HEK293 (cell line): ENCODE measurements around the gene EXD3.

Experiments used
- CTCF ChIA-PET: fragments of 350-600 bp; formaldehyde crosslinking; extraction: SDS; loops from one replicate; lab custom pipeline; 2021; ENCODE audit warnings: antibody characterized with exemption; lab: Yijun Ruan, JAX
- POLR2A ChIA-PET: fragments of 300-600 bp; formaldehyde crosslinking; extraction: SDS; loops from one replicate; lab custom pipeline; 2020; ENCODE audit warnings: antibody characterized with exemption, inconsistent platforms; lab: Yijun Ruan, JAX
- H3K27ac ChIP-seq: fragments of 200-500 bp; sonication (Bioruptor generic); 2 replicates; pipeline ENCODE4 v1.5.1; 2014; ENCODE audit warnings: low read depth, low read length, control low read depth, inconsistent platforms; ENCODE audit errors: extremely low read depth
- H3K36me3 ChIP-seq, 2 experiments: fragments of 200-500 bp in 1 of 2; sonication (Bioruptor generic) in 1 of 2; 1 replicate in 1 of 2; 2 replicates in 1 of 2; pipeline ENCODE4 v1.5.1; 2014 to 2017; ENCODE audit warnings: inconsistent platforms in 2 of 2, low read length in 2 of 2; ENCODE audit not compliant: control insufficient read depth in 2 of 2, insufficient read depth in 1 of 2
- H3K4me1 ChIP-seq: fragments of 200-500 bp; sonication (Bioruptor generic); 2 replicates; pipeline ENCODE4 v1.5.1; 2014; ENCODE audit warnings: mild to moderate bottlenecking, low read length, inconsistent platforms; ENCODE audit not compliant: control insufficient read depth, insufficient read depth
- H3K4me3 ChIP-seq: 2 replicates; pipeline ENCODE4 v1.5.1; 2011; ENCODE audit warnings: low read depth, mild to moderate bottlenecking, control low read depth, low read length, moderate library complexity
- H3K9me3 ChIP-seq: fragments of 200-500 bp; sonication (Bioruptor generic); 2 replicates; pipeline ENCODE4 v1.5.1; 2014; ENCODE audit warnings: low read depth, low read length, inconsistent platforms; ENCODE audit not compliant: control insufficient read depth, insufficient read depth
- BCL11B ChIP-seq: fragments of 450-650 bp; formaldehyde crosslinking; IDR thresholded peaks from 2 replicates; pipeline ENCODE4 v1.5.1; 2016; ENCODE audit warnings: low read depth, missing biosample characterization, missing genetic modification characterization
- EGR2 ChIP-seq: fragments of 450-650 bp; formaldehyde crosslinking; IDR thresholded peaks from 2 replicates; pipeline ENCODE4 v1.5.1; 2016; ENCODE audit warnings: low read depth, missing biosample characterization, missing genetic modification characterization
- GLIS1 ChIP-seq: fragments of 450-650 bp; formaldehyde crosslinking; IDR thresholded peaks from 2 replicates; pipeline ENCODE4 v1.5.1; 2016; ENCODE audit warnings: missing biosample characterization, missing genetic modification characterization
- GLIS2 ChIP-seq: fragments of 450-650 bp; formaldehyde crosslinking; IDR thresholded peaks from 2 replicates; pipeline ENCODE4 v1.5.1; 2016; ENCODE audit warnings: missing biosample characterization, missing genetic modification characterization
- KLF8 ChIP-seq: fragments of 450-650 bp; formaldehyde crosslinking; IDR thresholded peaks from 2 replicates; pipeline ENCODE4 v1.5.1; 2016; ENCODE audit warnings: missing biosample characterization, missing genetic modification characterization
- REPIN1 ChIP-seq: fragments of 450-650 bp; formaldehyde crosslinking; IDR thresholded peaks from 2 replicates; pipeline ENCODE4 v1.5.1; 2017; ENCODE audit warnings: missing biosample characterization, missing genetic modification characterization, low read depth
- SP2 ChIP-seq: fragments of 450-650 bp; formaldehyde crosslinking; IDR thresholded peaks from 2 replicates; pipeline ENCODE4 v1.5.1; 2016; ENCODE audit warnings: missing biosample characterization, missing genetic modification characterization
- TCF7L2 ChIP-seq: IDR thresholded peaks from 2 replicates; pipeline ENCODE4 v1.6.1; 2011; ENCODE audit warnings: low read depth, mild to moderate bottlenecking, inconsistent platforms, low read length, moderate library complexity, borderline replicate concordance
- ZFHX2 ChIP-seq: fragments of 450-650 bp; formaldehyde crosslinking; conservative IDR thresholded peaks from 2 replicates; pipeline ENCODE4 v1.5.1; 2016; ENCODE audit warnings: missing biosample characterization, missing genetic modification characterization
- ZNF10 ChIP-seq: fragments of 450-650 bp; formaldehyde crosslinking; IDR thresholded peaks from 2 replicates; pipeline ENCODE4 v1.5.1; 2017; ENCODE audit warnings: missing biosample characterization, missing genetic modification characterization
- ZNF2 ChIP-seq: fragments of 450-650 bp; formaldehyde crosslinking; IDR thresholded peaks from 2 replicates; pipeline ENCODE4 v1.5.1; 2016; ENCODE audit warnings: missing biosample characterization, missing genetic modification characterization
- ZNF211 ChIP-seq: fragments of 450-650 bp; formaldehyde crosslinking; IDR thresholded peaks from 2 replicates; pipeline ENCODE4 v1.5.1; 2016; ENCODE audit warnings: low read depth, missing biosample characterization, missing genetic modification characterization
- ZNF416 ChIP-seq: fragments of 450-650 bp; formaldehyde crosslinking; IDR thresholded peaks from 2 replicates; pipeline ENCODE4 v1.5.1; 2016; ENCODE audit warnings: missing biosample characterization, missing genetic modification characterization
- ZNF530 ChIP-seq: fragments of 450-650 bp; formaldehyde crosslinking; IDR thresholded peaks from 2 replicates; pipeline ENCODE4 v1.5.1; 2016; ENCODE audit warnings: low read depth, missing biosample characterization, missing genetic modification characterization
- ZNF600 ChIP-seq: fragments of 450-650 bp; formaldehyde crosslinking; IDR thresholded peaks from 2 replicates; pipeline ENCODE4 v1.5.1; 2016; ENCODE audit warnings: missing biosample characterization, missing genetic modification characterization
- ZNF621 ChIP-seq: fragments of 450-650 bp; formaldehyde crosslinking; IDR thresholded peaks from 2 replicates; pipeline ENCODE4 v1.5.1; 2017; ENCODE audit warnings: missing biosample characterization, missing genetic modification characterization
- ZNF658 ChIP-seq: fragments of 450-650 bp; formaldehyde crosslinking; IDR thresholded peaks from 2 replicates; pipeline ENCODE4; 2016; ENCODE audit warnings: missing biosample characterization, missing genetic modification characterization
- TF ChIP-seq, protein P1 (sequence below): fragments of 450-650 bp; formaldehyde crosslinking; IDR thresholded peaks from 2 replicates; pipeline ENCODE4 v1.5.1; 2017; ENCODE audit warnings: missing biosample characterization, missing genetic modification characterization
- TF ChIP-seq, protein P2 (sequence below): fragments of 450-650 bp; formaldehyde crosslinking; IDR thresholded peaks from 2 replicates; pipeline ENCODE4 v1.5.1; 2017; ENCODE audit warnings: missing biosample characterization, missing genetic modification characterization
- TF ChIP-seq, protein P3 (sequence below): fragments of 450-650 bp; formaldehyde crosslinking; IDR thresholded peaks from 2 replicates; pipeline ENCODE4 v1.5.1; 2016; ENCODE audit warnings: missing biosample characterization, missing genetic modification characterization

The EXD3 gene

DNA sequence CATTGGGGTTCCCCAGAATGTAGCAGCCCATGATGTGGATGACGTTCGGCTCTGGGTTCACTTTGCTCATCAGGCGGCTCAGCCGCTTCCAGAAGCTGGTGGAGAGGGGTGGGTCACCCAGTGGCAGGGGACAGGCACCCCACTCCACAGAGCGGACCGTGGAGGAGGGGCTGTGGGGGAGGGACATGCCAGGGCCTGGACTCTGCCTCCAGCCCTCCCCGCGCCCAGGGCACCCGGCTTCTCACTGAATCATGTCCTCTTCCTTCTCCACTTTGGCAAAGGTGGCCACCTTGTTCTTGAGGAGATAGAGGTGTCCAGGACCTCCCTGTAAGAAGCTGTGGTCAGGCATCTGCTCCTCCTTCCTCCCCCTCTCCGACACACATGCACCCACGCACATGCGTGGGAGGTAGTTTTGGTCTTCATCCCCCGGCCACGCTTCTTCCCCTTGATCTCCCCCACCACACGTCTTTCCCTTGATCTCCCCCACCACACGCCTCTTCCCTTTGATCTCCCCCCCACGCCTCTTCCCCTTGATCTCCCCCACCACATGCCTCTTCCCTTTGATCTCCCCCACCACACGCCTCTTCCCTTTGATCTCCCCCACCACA lies 27.1 kb upstream of the EXD3 start:
- CTCF ChIA-PET: no interaction called here

DNA sequence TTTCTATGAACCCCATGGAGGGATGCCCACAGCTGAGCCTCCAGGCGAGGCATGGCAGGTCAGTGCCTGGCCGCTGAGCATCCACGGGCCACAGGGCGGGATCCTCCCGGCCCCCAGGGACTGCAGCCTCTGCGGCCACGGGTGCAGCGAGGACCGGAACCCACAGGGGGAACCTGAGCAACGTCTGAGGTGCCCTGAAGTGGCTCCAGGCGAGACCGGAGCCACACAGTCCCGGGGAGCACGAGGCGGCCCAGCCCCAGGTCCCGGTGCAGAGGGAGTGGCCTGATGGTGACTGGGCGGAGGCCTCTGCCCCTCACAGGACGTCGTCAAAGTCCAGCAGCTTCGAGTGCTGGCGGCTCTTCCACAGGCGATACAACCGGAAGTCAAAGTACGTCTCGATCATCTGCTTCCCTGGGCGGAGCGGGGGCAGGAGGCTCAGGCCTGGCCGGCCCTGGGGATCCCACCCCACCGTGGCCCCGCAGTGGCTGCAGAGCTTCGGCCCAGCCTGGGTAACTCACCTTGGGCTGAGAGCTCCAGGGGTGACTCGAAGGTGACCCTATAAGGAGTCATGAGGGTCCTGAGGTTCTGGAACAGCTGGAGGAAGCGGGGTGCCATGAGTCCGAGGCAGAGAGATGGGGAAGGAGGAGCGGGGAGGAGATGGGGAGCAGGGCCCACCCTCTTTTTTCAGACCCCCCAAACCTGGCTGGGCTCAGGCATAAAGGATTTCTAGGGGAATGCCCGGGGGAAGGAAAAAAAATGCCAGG lies 26.3 kb upstream of the EXD3 start:
- Histone ChIP-seq H3K9me3 (no peaks in the 10 kb centered on the region), H3K27ac (no peak overlapping the region), H3K4me3 (no peak overlapping the region), H3K4me1 (no peaks in the 10 kb centered on the region), H3K36me3 (peaks cover 0 to 35% of the 10 kb centered on the region in 2 experiments; a peak in 2 of 3 replicates)
- ChIA-PET CTCF (no interaction called here), POLR2A (interaction anchor here (1.6 kb wide), 1 partner anchor 26 kb away, joined by 6 read pairs; the partner anchor contains the start of genes EXD3 and NOXA1)
- TF ChIP-seq KLF8: peak; percentile 80; the same call in 1 of the 2 replicates
- no peak for TF ChIP-seq ZNF530
- TF ChIP-seq, protein P1, sequence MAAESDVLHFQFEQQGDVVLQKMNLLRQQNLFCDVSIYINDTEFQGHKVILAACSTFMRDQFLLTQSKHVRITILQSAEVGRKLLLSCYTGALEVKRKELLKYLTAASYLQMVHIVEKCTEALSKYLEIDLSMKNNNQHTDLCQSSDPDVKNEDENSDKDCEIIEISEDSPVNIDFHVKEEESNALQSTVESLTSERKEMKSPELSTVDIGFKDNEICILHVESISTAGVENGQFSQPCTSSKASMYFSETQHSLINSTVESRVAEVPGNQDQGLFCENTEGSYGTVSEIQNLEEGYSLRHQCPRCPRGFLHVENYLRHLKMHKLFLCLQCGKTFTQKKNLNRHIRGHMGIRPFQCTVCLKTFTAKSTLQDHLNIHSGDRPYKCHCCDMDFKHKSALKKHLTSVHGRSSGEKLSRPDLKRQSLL (tag by site-specific recombination): peak; percentile 91
- TF ChIP-seq BCL11B: peak; percentile 30; the same call in 1 of the 2 replicates
- TF ChIP-seq SP2 (tag by site-specific recombination): peak; percentile 34; the same call in 1 of the 2 replicates

More for the DNA sequence above, 27.1 kb upstream of the EXD3 start:
- Histone ChIP-seq H3K9me3 (no peaks in the 10 kb centered on the region), H3K4me1 (no peaks in the 10 kb centered on the region), H3K27ac (no peak overlapping the region), H3K36me3 (peaks cover 0 to 42% of the 10 kb centered on the region in 2 experiments; a peak in 2 of 3 replicates), H3K4me3 (no peak overlapping the region)
- no peak for TF ChIP-seq ZNF2
- TF ChIP-seq ZNF600 (tag by site-specific recombination): 0 out of 2 replicates have a peak, but pooled peaks have one; percentile 17
- TF ChIP-seq EGR2 (tag by site-specific recombination): peak; percentile 89
- TF ChIP-seq KLF8: peak; percentile 71
- TF ChIP-seq TCF7L2: peak; percentile 40; the same call in 1 of the 2 replicates
- TF ChIP-seq GLIS2 (tag by site-specific recombination): peak; percentile 18; the same call in 1 of the 2 replicates
- peak; percentile 10; the same call in 1 of the 2 replicates for TF ChIP-seq GLIS1 (tag by site-specific recombination)
- no peak for TF ChIP-seq REPIN1 (tag by site-specific recombination)
- peak; percentile 89 for TF ChIP-seq ZFHX2 (tag by site-specific recombination)
- POLR2A ChIA-PET: interaction anchor here (1.6 kb wide), 1 partner anchor 27 kb away, joined by 6 read pairs; the partner anchor contains the start of genes EXD3 and NOXA1

DNA sequence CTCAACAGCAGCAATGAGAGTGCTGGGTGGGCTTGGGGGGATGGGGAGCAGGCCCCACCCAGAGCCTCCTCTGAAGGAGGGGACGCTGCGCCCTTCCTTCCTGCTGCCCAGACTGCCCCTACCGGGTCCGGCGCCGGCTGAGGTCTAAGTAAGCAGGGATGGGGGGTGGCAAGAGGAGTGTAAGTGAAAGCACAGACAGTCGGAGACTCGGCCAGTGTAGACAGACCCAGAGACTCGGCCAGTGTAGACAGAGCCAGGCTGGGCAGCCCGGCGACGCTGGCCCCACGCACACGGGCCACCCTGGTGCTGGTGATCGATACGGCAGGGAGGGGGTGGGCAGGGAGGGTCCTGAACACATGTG lies 25.6 kb upstream of the EXD3 start:
- H3K36me3 ChIP-seq: peaks cover 0 to 34% of the 10 kb centered on the region in 2 experiments; a peak in 2 of 3 replicates
- TF ChIP-seq ZNF621 (tag by site-specific recombination) (no peak), ZNF10 (tag by site-specific recombination) (no peak), ZNF416 (no peak), ZNF658 (no peak), ZNF211 (tag by site-specific recombination) (no peak), EGR2 (tag by site-specific recombination) (no peak)
- TF ChIP-seq, protein P2, sequence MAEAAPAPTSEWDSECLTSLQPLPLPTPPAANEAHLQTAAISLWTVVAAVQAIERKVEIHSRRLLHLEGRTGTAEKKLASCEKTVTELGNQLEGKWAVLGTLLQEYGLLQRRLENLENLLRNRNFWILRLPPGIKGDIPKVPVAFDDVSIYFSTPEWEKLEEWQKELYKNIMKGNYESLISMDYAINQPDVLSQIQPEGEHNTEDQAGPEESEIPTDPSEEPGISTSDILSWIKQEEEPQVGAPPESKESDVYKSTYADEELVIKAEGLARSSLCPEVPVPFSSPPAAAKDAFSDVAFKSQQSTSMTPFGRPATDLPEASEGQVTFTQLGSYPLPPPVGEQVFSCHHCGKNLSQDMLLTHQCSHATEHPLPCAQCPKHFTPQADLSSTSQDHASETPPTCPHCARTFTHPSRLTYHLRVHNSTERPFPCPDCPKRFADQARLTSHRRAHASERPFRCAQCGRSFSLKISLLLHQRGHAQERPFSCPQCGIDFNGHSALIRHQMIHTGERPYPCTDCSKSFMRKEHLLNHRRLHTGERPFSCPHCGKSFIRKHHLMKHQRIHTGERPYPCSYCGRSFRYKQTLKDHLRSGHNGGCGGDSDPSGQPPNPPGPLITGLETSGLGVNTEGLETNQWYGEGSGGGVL (tag by site-specific recombination): no peak
- TF ChIP-seq, protein P3, sequence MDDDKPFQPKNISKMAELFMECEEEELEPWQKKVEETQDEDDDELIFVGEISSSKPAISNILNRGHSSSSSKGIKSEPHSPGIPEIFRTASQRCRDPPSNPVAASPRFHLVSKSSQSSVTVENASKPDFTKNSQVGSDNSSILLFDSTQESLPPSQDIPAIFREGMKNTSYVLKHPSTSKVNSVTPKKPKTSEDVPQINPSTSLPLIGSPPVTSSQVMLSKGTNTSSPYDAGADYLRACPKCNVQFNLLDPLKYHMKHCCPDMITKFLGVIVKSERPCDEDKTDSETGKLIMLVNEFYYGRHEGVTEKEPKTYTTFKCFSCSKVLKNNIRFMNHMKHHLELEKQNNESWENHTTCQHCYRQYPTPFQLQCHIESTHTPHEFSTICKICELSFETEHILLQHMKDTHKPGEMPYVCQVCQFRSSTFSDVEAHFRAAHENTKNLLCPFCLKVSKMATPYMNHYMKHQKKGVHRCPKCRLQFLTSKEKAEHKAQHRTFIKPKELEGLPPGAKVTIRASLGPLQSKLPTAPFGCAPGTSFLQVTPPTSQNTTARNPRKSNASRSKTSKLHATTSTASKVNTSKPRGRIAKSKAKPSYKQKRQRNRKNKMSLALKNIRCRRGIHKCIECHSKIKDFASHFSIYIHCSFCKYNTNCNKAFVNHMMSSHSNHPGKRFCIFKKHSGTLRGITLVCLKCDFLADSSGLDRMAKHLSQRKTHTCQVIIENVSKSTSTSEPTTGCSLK: no peak
- no peak overlapping the region for H3K4me3 ChIP-seq
- CTCF ChIA-PET: interaction anchor here (0.7 to 1.1 kb wide), 2 partner anchors 26 to 80 kb away, joined by 3 to 4 read pairs; partner anchors contain the start of genes EXD3 and NOXA1
- H3K27ac ChIP-seq: no peak overlapping the region
- H3K4me1 ChIP-seq: no peaks in the 10 kb centered on the region
- H3K9me3 ChIP-seq: no peaks in the 10 kb centered on the region
- POLR2A ChIA-PET: interaction anchor here (1.6 kb wide), 1 partner anchor 25 kb away, joined by 6 read pairs; the partner anchor contains the start of genes EXD3 and NOXA1
